Thyroid gland (tissue), 4 donors: ENCODE data around the gene SHC3.

Source experiments
- POLR2A ChIP-seq, 2 donors: fragments of 450-650 bp; IDR thresholded peaks; one replicate each; pipeline ENCODE4 v1.6.1; 2017; ENCODE audit warnings: antibody characterized with exemption in 2 of 2, mild to moderate bottlenecking in 2 of 2, moderate library complexity in 1 of 2
- TF ChIP-seq, protein P1 (sequence below), 6 experiments: fragments of 200-600 bp in 3 of 6; fragments of 450-650 bp in 3 of 6; sonication (generic) in 3 of 6; IDR thresholded peaks; one replicate each; pipeline ENCODE4 v1.5.1; 2016 to 2019; ENCODE audit warnings: antibody characterized with exemption in 6 of 6, mild to moderate bottlenecking in 2 of 6, inconsistent platforms in 1 of 6, moderate library complexity in 1 of 6

- TF ChIP-seq, protein P1, sequence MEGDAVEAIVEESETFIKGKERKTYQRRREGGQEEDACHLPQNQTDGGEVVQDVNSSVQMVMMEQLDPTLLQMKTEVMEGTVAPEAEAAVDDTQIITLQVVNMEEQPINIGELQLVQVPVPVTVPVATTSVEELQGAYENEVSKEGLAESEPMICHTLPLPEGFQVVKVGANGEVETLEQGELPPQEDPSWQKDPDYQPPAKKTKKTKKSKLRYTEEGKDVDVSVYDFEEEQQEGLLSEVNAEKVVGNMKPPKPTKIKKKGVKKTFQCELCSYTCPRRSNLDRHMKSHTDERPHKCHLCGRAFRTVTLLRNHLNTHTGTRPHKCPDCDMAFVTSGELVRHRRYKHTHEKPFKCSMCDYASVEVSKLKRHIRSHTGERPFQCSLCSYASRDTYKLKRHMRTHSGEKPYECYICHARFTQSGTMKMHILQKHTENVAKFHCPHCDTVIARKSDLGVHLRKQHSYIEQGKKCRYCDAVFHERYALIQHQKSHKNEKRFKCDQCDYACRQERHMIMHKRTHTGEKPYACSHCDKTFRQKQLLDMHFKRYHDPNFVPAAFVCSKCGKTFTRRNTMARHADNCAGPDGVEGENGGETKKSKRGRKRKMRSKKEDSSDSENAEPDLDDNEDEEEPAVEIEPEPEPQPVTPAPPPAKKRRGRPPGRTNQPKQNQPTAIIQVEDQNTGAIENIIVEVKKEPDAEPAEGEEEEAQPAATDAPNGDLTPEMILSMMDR (IDR thresholded peaks at IDR 0.05), result no peak
- no peak for TF ChIP-seq POLR2A (IDR thresholded peaks at IDR 0.05)
These were observed 178.2 kb downstream of the SHC3 start for GRCh38 chr9:89000371-89000781.
